Astrocyte (in vitro differentiated cells and primary cell): ENCODE results near the gene DGKB. TPM values are rescaled to one million over a fixed set of nuclear protein-coding genes. Genes with fewer than 3 reads are reported as not detected.

Source experiments
- DNase-seq: peaks from one replicate; pipeline ENCODE4 v3.0.0-alpha.2; 2010; ENCODE audit warnings: low read depth
- FAIRE-seq: peaks from 2 replicates; lab custom pipeline; 2011; peaks lifted over from hg19 to GRCh38; lab: Jason Lieb, UNC
- H2AFZ ChIP-seq: 2 replicates; pipeline ENCODE4 v1.6.0; 2012; ENCODE audit warnings: low read depth, low read length, inconsistent platforms
- H3K27ac ChIP-seq: 2 replicates; pipeline ENCODE4 v1.5.1; 2011; ENCODE audit warnings: low read depth, low read length, inconsistent platforms
- H3K27me3 ChIP-seq: 2 replicates; pipeline ENCODE4 v1.6.0; 2011; ENCODE audit warnings: low read length, inconsistent platforms; ENCODE audit not compliant: insufficient read depth
- H3K36me3 ChIP-seq: 2 replicates; pipeline ENCODE4 v1.5.1; 2011; ENCODE audit warnings: low read length, inconsistent platforms; ENCODE audit not compliant: insufficient read depth
- H3K4me1 ChIP-seq: 2 replicates; pipeline ENCODE4 v1.5.1; 2011; ENCODE audit warnings: low read length, inconsistent platforms; ENCODE audit not compliant: insufficient read depth
- H3K4me2 ChIP-seq: 2 replicates; pipeline ENCODE4 v1.6.0; 2012; ENCODE audit warnings: low read length, inconsistent platforms
- H3K4me3 ChIP-seq: 2 replicates; pipeline ENCODE4 v1.5.1; 2011; ENCODE audit warnings: low read depth, mild to moderate bottlenecking, low read length, inconsistent platforms; ENCODE audit not compliant: insufficient read depth
- H3K79me2 ChIP-seq: 2 replicates; pipeline ENCODE4 v1.6.0; 2012; ENCODE audit warnings: mild to moderate bottlenecking, low read length, inconsistent platforms; ENCODE audit not compliant: insufficient read depth
- H3K9ac ChIP-seq: 2 replicates; pipeline ENCODE4 v1.6.0; 2012; ENCODE audit warnings: mild to moderate bottlenecking, low read length, inconsistent platforms
- H3K9me3 ChIP-seq: 2 replicates; pipeline ENCODE4 v1.5.1; 2012; ENCODE audit warnings: low read depth, mild to moderate bottlenecking, low read length, inconsistent platforms; ENCODE audit not compliant: insufficient read depth
- H4K20me1 ChIP-seq: 2 replicates; pipeline ENCODE4 v1.6.0; 2012; ENCODE audit warnings: low read length, inconsistent platforms; ENCODE audit not compliant: insufficient read depth
- H3K27ac Mint-ChIP-seq: one replicate; pipeline ENCODE4 v1.8.0; 2021; ENCODE audit warnings: mild to moderate bottlenecking, mixed read lengths; ENCODE audit not compliant: unreplicated experiment
- H3K27me3 Mint-ChIP-seq: one replicate; pipeline ENCODE4 v1.8.0; 2021; ENCODE audit warnings: low read depth, mixed read lengths; ENCODE audit not compliant: unreplicated experiment
- H3K36me3 Mint-ChIP-seq: one replicate; pipeline ENCODE4 v1.8.0; 2021; ENCODE audit warnings: low read depth, mixed read lengths; ENCODE audit not compliant: unreplicated experiment
- H3K4me1 Mint-ChIP-seq: one replicate; pipeline ENCODE4 v1.8.0; 2021; ENCODE audit warnings: low read depth, mixed read lengths; ENCODE audit not compliant: unreplicated experiment
- H3K4me3 Mint-ChIP-seq: one replicate; pipeline ENCODE4 v1.8.0; 2021; ENCODE audit warnings: mild to moderate bottlenecking, moderate library complexity, mixed read lengths; ENCODE audit not compliant: unreplicated experiment
- H3K9me3 Mint-ChIP-seq: one replicate; pipeline ENCODE4 v1.8.0; 2021; ENCODE audit warnings: mild to moderate bottlenecking, mixed read lengths; ENCODE audit not compliant: unreplicated experiment
- CTCF ChIP-seq: IDR thresholded peaks from 2 replicates; pipeline ENCODE4 v1.5.1; 2011; ENCODE audit warnings: low read depth, mild to moderate bottlenecking, inconsistent platforms, low read length, moderate library complexity; ENCODE audit not compliant: insufficient read depth
- EZH2 ChIP-seq: IDR thresholded peaks from 2 replicates; pipeline ENCODE4 v1.6.1; 2012; ENCODE audit warnings: mild to moderate bottlenecking, low read length, inconsistent platforms; ENCODE audit not compliant: insufficient read depth
- total RNA-seq: library from RNA; stranded (reverse); gene quantifications from 2 replicates; pipeline ENCODE4 v1.2.1, GENCODE V29; 2021

The DGKB gene
- total RNA-seq, 1 donor from 2014 or later = 0.39 TPM

- Histone ChIP-seq H3K9me3 (no peaks in the 10 kb centered on the region), H3K79me2 (no peaks in the 10 kb centered on the region), H3K27me3 (no peaks in the 10 kb centered on the region), H2AFZ (no peak overlapping the region), H3K4me2 (no peak overlapping the region), H3K4me1 (no peaks in the 10 kb centered on the region), H3K36me3 (no peaks in the 10 kb centered on the region), H3K9ac (no peak overlapping the region), H3K4me3 (no peak overlapping the region), H3K27ac (no peak overlapping the region), H4K20me1 (no peaks in the 10 kb centered on the region)
- FAIRE-seq (no peak), DNase-seq (no peak)
- no peaks in the 10 kb centered on the region for H3K27me3 Mint-ChIP-seq
- no peaks in the 10 kb centered on the region for H3K4me1 Mint-ChIP-seq
- TF ChIP-seq EZH2 = no peak
- TF ChIP-seq CTCF = no peak
- H3K4me3 Mint-ChIP-seq = no peak overlapping the region
- H3K27ac Mint-ChIP-seq = no peak overlapping the region
- H3K9me3 Mint-ChIP-seq = no peaks in the 10 kb centered on the region
- no peaks in the 10 kb centered on the region for H3K36me3 Mint-ChIP-seq
These were observed 392.3 kb downstream of the DGKB start for GRCh38 chr7:14510268-14510667.

- no peak overlapping the region for H3K4me3 ChIP-seq
These were observed 394.9 kb downstream of the DGKB start for GRCh38 chr7:14507617-14508016.

More at GRCh38 chr7:14507617-14508016, 394.9 kb downstream of the DGKB start:
- Mint-ChIP-seq H3K4me3 (no peak overlapping the region), H3K9me3 (no peaks in the 10 kb centered on the region), H3K27me3 (no peaks in the 10 kb centered on the region), H3K36me3 (no peaks in the 10 kb centered on the region), H3K27ac (no peak overlapping the region), H3K4me1 (no peaks in the 10 kb centered on the region)
- no peaks in the 10 kb centered on the region for H3K36me3 ChIP-seq
- H3K79me2 ChIP-seq = no peaks in the 10 kb centered on the region
- no peak overlapping the region for H3K27ac ChIP-seq
- H3K4me1 ChIP-seq = no peaks in the 10 kb centered on the region
- H3K9ac ChIP-seq = no peak overlapping the region
- no peaks in the 10 kb centered on the region for H3K27me3 ChIP-seq
- no peak overlapping the region for H3K4me2 ChIP-seq
- no peak overlapping the region for H2AFZ ChIP-seq
- peak; percentile 49 for DNase-seq
- TF ChIP-seq CTCF = no peak
- no peak for TF ChIP-seq EZH2
- no peaks in the 10 kb centered on the region for H3K9me3 ChIP-seq
- no peaks in the 10 kb centered on the region for H4K20me1 ChIP-seq
- FAIRE-seq = no peak
